HepG2 (cell line): ENCODE results near the gene UBAC2. TPM values are rescaled to one million over a fixed set of nuclear protein-coding genes. Genes with fewer than 3 reads are reported as not detected.

Experiments used
- ATAC-seq: fragments of 200-7000 bp; cut with Tn5 transposase; 3 replicates; pipeline ENCODE4 v1.9.1; 2020; ENCODE audit warnings: mild to moderate bottlenecking, moderate library complexity
- BruUV-seq: library from RNA; stranded (reverse); fragments of 400-500 nt; replicated peaks from 2 replicates; lab custom pipeline; 2021; lab: Mats Ljungman, UMichigan
- CTCF ChIA-PET: fragments of 300-600 bp; formaldehyde crosslinking; extraction: SDS; loops from one replicate; lab custom pipeline; 2021; ENCODE audit warnings: low total read pairs, inconsistent platforms, low intra/inter-chr PET ratio; lab: Yijun Ruan, JAX
- POLR2A ChIA-PET: fragments of 350-600 bp; sonication (Branson Sonifier 250); formaldehyde crosslinking; loops from one replicate; lab custom pipeline; 2020; ENCODE audit warnings: antibody characterized with exemption, inconsistent platforms; lab: Yijun Ruan, JAX
- DNase-seq: peaks from one replicate; pipeline ENCODE4 v3.0.0-alpha.2; 2015; ENCODE audit warnings: low spot score
- FAIRE-seq: peaks from 3 replicates; lab custom pipeline; 2011; peaks lifted over from hg19 to GRCh38; lab: Jason Lieb, UNC
- H2AFZ ChIP-seq: one replicate; pipeline ENCODE4 v1.6.1; 2011; ENCODE audit warnings: low read length, inconsistent platforms
- H3K27ac ChIP-seq: fragments of 300-600 bp; 3 replicates; pipeline ENCODE4 v1.8.0; 2011; ENCODE audit warnings: mixed run types, mild to moderate bottlenecking, mixed read lengths, low read length, inconsistent platforms; ENCODE audit not compliant: insufficient read depth; ENCODE audit errors: extremely low read length
- H3K27me3 ChIP-seq, 2 experiments: fragments of 200-600 bp in 1 of 2; 2 replicates in 1 of 2; 3 replicates in 1 of 2; pipeline versions ENCODE4 v1.6.0 to v1.8.0; 2011; ENCODE audit warnings: low read length in 2 of 2, mild to moderate bottlenecking in 2 of 2, moderate library complexity in 2 of 2, inconsistent platforms in 1 of 2; ENCODE audit not compliant: insufficient read depth in 2 of 2, control insufficient read depth in 1 of 2
- H3K36me3 ChIP-seq, 2 experiments: fragments of 200-600 bp in 1 of 2; replicated peaks in 1 of 2; 2 replicates in 1 of 2; 3 replicates in 1 of 2; pipeline versions ENCODE4 v1.5.1 to v1.8.0; 2011; ENCODE audit warnings: low read length in 2 of 2, inconsistent platforms in 1 of 2; ENCODE audit not compliant: insufficient read depth in 2 of 2, control insufficient read depth in 1 of 2
- H3K4me1 ChIP-seq: 2 replicates; pipeline ENCODE4 v1.5.1; 2012; ENCODE audit warnings: low read length, inconsistent platforms; ENCODE audit not compliant: insufficient read depth
- H3K4me2 ChIP-seq: 2 replicates; pipeline ENCODE4 v1.6.0; 2011; ENCODE audit warnings: low read depth, low read length, inconsistent platforms
- H3K4me3 ChIP-seq, 3 experiments: fragments of 200-600 bp in 1 of 3; sonication (generic), shearing (Covaris generic) in 1 of 3; replicated peaks in 1 of 3; 2 replicates each; pipeline ENCODE4 v1.5.1; 2011 to 2016; ENCODE audit warnings: low read length in 3 of 3, inconsistent platforms in 2 of 3, low read depth in 2 of 3, mild to moderate bottlenecking in 2 of 3, control low read depth in 1 of 3, mixed read lengths in 1 of 3; ENCODE audit not compliant: insufficient read depth in 1 of 3
- H3K79me2 ChIP-seq: one replicate; pipeline ENCODE4 v1.6.1; 2011; ENCODE audit warnings: low read length, inconsistent platforms; ENCODE audit not compliant: insufficient read depth
- H3K9ac ChIP-seq: 2 replicates; pipeline ENCODE4 v1.6.0; 2011; ENCODE audit warnings: mild to moderate bottlenecking, low read depth, low read length, inconsistent platforms; ENCODE audit not compliant: insufficient read depth
- H3K9me3 ChIP-seq: 2 replicates; pipeline ENCODE4 v1.5.1; 2012; ENCODE audit warnings: mild to moderate bottlenecking, low read length
- H4K20me1 ChIP-seq: 2 replicates; pipeline ENCODE4 v1.6.0; 2011; ENCODE audit warnings: inconsistent platforms, mild to moderate bottlenecking, low read length, moderate library complexity; ENCODE audit not compliant: insufficient read depth
- E2F5 ChIP-seq: sonication (generic); formaldehyde crosslinking; conservative IDR thresholded peaks from 2 replicates; pipeline ENCODE4 v1.4.0; 2020; ENCODE audit warnings: missing genetic modification reagents
- HOXA9 ChIP-seq: sonication (generic); formaldehyde crosslinking; IDR thresholded peaks from 2 replicates; pipeline ENCODE4 v1.8.1; 2022; ENCODE audit warnings: missing genetic modification reagents, mild to moderate bottlenecking, moderate library complexity, borderline replicate concordance
- KLF9 ChIP-seq: IDR thresholded peaks from 2 replicates; pipeline ENCODE4 v1.6.1; 2016; ENCODE audit warnings: low read depth
- NFATC3 ChIP-seq: sonication (generic); formaldehyde crosslinking; IDR thresholded peaks from 2 replicates; pipeline ENCODE4 v1.5.1; 2020; ENCODE audit warnings: mild to moderate bottlenecking, missing genetic modification reagents
- ZBTB40 ChIP-seq, 2 experiments: fragments of 450-650 bp in 1 of 2; sonication (generic) in 1 of 2; formaldehyde crosslinking in 1 of 2; IDR thresholded peaks; 2 replicates each; pipeline versions ENCODE4 v1.6.1 to v1.8.0; 2016 to 2022; ENCODE audit warnings: antibody characterized with exemption in 1 of 2, mild to moderate bottlenecking in 1 of 2, missing genetic modification reagents in 1 of 2
- ZNF350 ChIP-seq: sonication (generic); formaldehyde crosslinking; IDR thresholded peaks from 2 replicates; pipeline ENCODE4 v1.4.0; 2020; ENCODE audit warnings: mild to moderate bottlenecking, low read depth, missing genetic modification reagents, borderline replicate concordance
- ZNF724P ChIP-seq: sonication (generic); formaldehyde crosslinking; IDR thresholded peaks from 2 replicates; pipeline ENCODE4 v1.8.0; 2022; ENCODE audit warnings: missing genetic modification reagents, borderline replicate concordance
- whole genome bisulfite sequencing: methylation state at CpG from one replicate; pipeline ENCODE4 v1.1.6; 2017; ENCODE audit warnings: low lambda C conversion rate; 5-methylcytosine and 5-hydroxymethylcytosine counted together
- in situ Hi-C: cut with HindIII; loops from 2 replicates; pipeline ENCODE4 v1.10.0; 2017; ENCODE audit warnings: low pct_unique_long_range_greater_than_20kb; ENCODE audit not compliant: extremely low pct_ligation_motif_present
- intact Hi-C: fragments of 100-400 bp; cut with micrococcal nuclease; formaldehyde crosslinking; loops from one replicate; pipeline ENCODE4 v1.10.0; 2022; ENCODE audit not compliant: unreplicated experiment
- polyA plus RNA-seq, 8 experiments: library from polyadenylated mRNA; depleted of rRNA in 3 of 8; stranded (reverse) in 7 of 8; unstranded in 1 of 8; fragments of >200 nt; fragmentation: Illumina TruSeq in 4 of 8; extraction: Trizol in 4 of 8; gene quantifications; 2 replicates each; pipeline versions ENCODE4 v1.2.1 to v1.2.3, GENCODE V29; 2011 to 2016; ENCODE audit warnings: low read depth in 4 of 8, missing spikeins in 1 of 8, mixed read lengths in 1 of 8; ENCODE audit not compliant: insufficient read depth in 1 of 8
- total RNA-seq, 5 experiments: library from RNA; depleted of rRNA; stranded (reverse); fragments of >200 nt; fragmentation: Illumina TruSeq; extraction: Trizol; gene quantifications; 2 replicates each; pipeline ENCODE4 v1.2.3, GENCODE V29; 2016; ENCODE audit warnings: low read depth in 1 of 5

UBAC2 gene
- total and polyA plus RNA-seq, 2 of the 13 experiments (the other 11 are each of a cell fraction or from before 2014, with no cell fraction given) = 61.3 to 80.8 TPM

DNA sequence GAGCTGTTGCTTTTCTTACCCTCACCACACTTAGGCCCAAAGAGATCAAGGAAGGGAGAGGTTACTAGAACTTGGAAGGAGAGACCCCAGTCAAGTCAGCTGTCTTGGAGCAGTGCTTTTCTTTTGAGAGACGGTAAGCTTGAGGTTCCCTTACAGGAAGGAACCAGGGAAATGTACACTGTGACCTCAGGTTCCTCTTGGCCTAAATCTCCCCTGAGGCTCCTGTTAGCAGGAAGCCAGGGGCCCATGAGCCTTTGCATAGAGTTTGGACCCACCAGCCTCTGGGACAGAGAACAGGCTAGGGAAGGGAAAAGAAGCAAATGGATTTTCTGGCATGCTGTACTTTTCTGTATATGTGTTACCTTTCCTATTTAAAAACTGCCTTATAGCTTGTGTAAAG, 63.4 kb downstream of the UBAC2 start:
- no TSS peak for BruUV-seq
- Histone ChIP-seq H3K9ac (no peak overlapping the region), H3K4me3 (no peak overlapping the region), H3K36me3 (peaks cover 1 to 12% of the 10 kb centered on the region in 2 experiments; a peak in 3 of 5 replicates), H3K79me2 (no peaks in the 10 kb centered on the region), H2AFZ (no peak overlapping the region), H3K4me1 (peaks cover 30% of the 10 kb centered on the region), H3K27me3 (no peaks in the 10 kb centered on the region), H3K27ac (no peak overlapping the region), H3K9me3 (no peaks in the 10 kb centered on the region), H3K4me2 (no peak overlapping the region), H4K20me1 (peaks cover 8% of the 10 kb centered on the region; the same call in 1 of the 2 replicates)
- TF ChIP-seq HOXA9 (CRISPR knock-in tag) = no peak
- no peak for TF ChIP-seq ZBTB40 (IDR thresholded peaks at IDR 0.05)
- no peak for TF ChIP-seq ZBTB40 (CRISPR knock-in tag; IDR thresholded peaks at IDR 0.05)
- no peak for TF ChIP-seq ZNF350 (CRISPR knock-in tag)
- TF ChIP-seq ZNF724P (CRISPR knock-in tag) = no peak
- no peak for TF ChIP-seq NFATC3 (CRISPR knock-in tag)
- TF ChIP-seq KLF9 (CRISPR knock-in tag) = no peak
- no peak for TF ChIP-seq E2F5 (CRISPR knock-in tag)
- FAIRE-seq = no peak
- in situ Hi-C loops (loop anchor here (5.0 to 10.0 kb wide), 2 partner anchors 87 to 171 kb away; no protein-coding TSS in a partner anchor), intact Hi-C loops (no loop called here)
- ChIA-PET CTCF (interaction anchor here (0.9 kb wide), 1 partner anchor 87 kb away, joined by 3 read pairs; no protein-coding TSS in a partner anchor), POLR2A (no interaction called here)
- no peak for DNase-seq
- ATAC-seq = no peak
- WGBS = 100% methylated on average over 1 of the region's 1 CpG
